MM.1S (cell line): ENCODE measurements around the gene FGR.

Experiments
- DNase-seq: peaks from one replicate; pipeline ENCODE4 v3.0.0-alpha.2; 2015
- H2AFZ ChIP-seq: fragments of 300-600 bp; sonication (generic); 2 replicates; pipeline ENCODE4 v1.6.0; 2016; ENCODE audit warnings: antibody characterized with exemption, low read length
- H3F3A ChIP-seq: fragments of 300-600 bp; sonication (generic); 2 replicates; pipeline ENCODE4 v1.6.1; 2016; ENCODE audit warnings: mild to moderate bottlenecking, antibody characterized with exemption, low read length, moderate library complexity, mixed read lengths; ENCODE audit not compliant: insufficient read depth
- H3K27ac ChIP-seq: fragments of 300-600 bp; sonication (generic); 2 replicates; pipeline ENCODE4 v1.5.1; 2016; ENCODE audit warnings: mild to moderate bottlenecking, low read length
- H3K27me3 ChIP-seq: fragments of 300-600 bp; sonication (generic); replicated peaks from 2 replicates; pipeline ENCODE4 v1.6.0; 2016; ENCODE audit warnings: low read length; ENCODE audit not compliant: insufficient read depth
- H3K36me3 ChIP-seq: fragments of 300-600 bp; sonication (generic); replicated peaks from 2 replicates; pipeline ENCODE4 v1.6.1; 2016; ENCODE audit warnings: mild to moderate bottlenecking, low read length, mixed read lengths; ENCODE audit not compliant: insufficient read depth
- H3K4me1 ChIP-seq: fragments of 300-600 bp; sonication (generic); 2 replicates; pipeline ENCODE4 v1.6.1; 2016; ENCODE audit warnings: low read length, mixed read lengths
- H3K4me2 ChIP-seq: fragments of 300-600 bp; sonication (generic); 2 replicates; pipeline ENCODE4 v1.6.0; 2016; ENCODE audit warnings: low read depth, low read length
- H3K4me3 ChIP-seq: fragments of 300-600 bp; sonication (generic); 2 replicates; pipeline ENCODE4 v1.5.1; 2016; ENCODE audit warnings: low read length, mixed read lengths
- H3K79me2 ChIP-seq: fragments of 300-600 bp; sonication (generic); 2 replicates; pipeline ENCODE4 v1.6.1; 2016; ENCODE audit warnings: mixed run types, low read length, mixed read lengths
- H3K9ac ChIP-seq: fragments of 300-600 bp; sonication (generic); 2 replicates; pipeline ENCODE4 v1.6.1; 2016; ENCODE audit warnings: low read length, mixed read lengths
- H3K9me2 ChIP-seq: fragments of 300-600 bp; sonication (generic); replicated peaks from 2 replicates; pipeline ENCODE4 v1.6.1; 2016; ENCODE audit warnings: mild to moderate bottlenecking, low read length, mixed read lengths; ENCODE audit not compliant: insufficient read depth
- H3K9me3 ChIP-seq: fragments of 300-600 bp; sonication (generic); replicated peaks from 2 replicates; pipeline ENCODE4 v1.6.1; 2016; ENCODE audit warnings: mild to moderate bottlenecking, low read length, mixed read lengths; ENCODE audit not compliant: insufficient read depth
- H4K20me1 ChIP-seq: fragments of 300-600 bp; sonication (generic); 2 replicates; pipeline ENCODE4 v1.6.1; 2016; ENCODE audit warnings: mild to moderate bottlenecking, low read length, moderate library complexity, mixed read lengths; ENCODE audit not compliant: insufficient read depth
- CTCF ChIP-seq: fragments of 300-600 bp; sonication (generic); IDR thresholded peaks from 2 replicates; pipeline ENCODE4 v1.5.1; 2016; ENCODE audit warnings: antibody characterized with exemption, low read length, mixed read lengths
- EZH2 ChIP-seq: fragments of 300-600 bp; sonication (generic); optimal IDR thresholded peaks from 2 replicates; pipeline ENCODE3; 2017; ENCODE audit warnings: low read depth, mild to moderate bottlenecking, antibody characterized with exemption, low read length, mixed read lengths
- EZH2phosphoT487 ChIP-seq: fragments of 300-600 bp; sonication (generic); IDR thresholded peaks from 2 replicates; pipeline ENCODE4 v1.6.1; 2018; ENCODE audit warnings: antibody characterized with exemption, low read length

FGR gene

GRCh38 chr1:27593678-27594563 is 41.1 kb downstream of the FGR start:
- H3K27me3 ChIP-seq = no peaks in the 10 kb centered on the region
- H3K4me3 ChIP-seq = no peak overlapping the region
- no peak for TF ChIP-seq EZH2phosphoT487
- no peak for TF ChIP-seq EZH2
- no peak for TF ChIP-seq CTCF
- no peaks in the 10 kb centered on the region for H4K20me1 ChIP-seq
- no peaks in the 10 kb centered on the region for H3K36me3 ChIP-seq
- no peaks in the 10 kb centered on the region for H3K79me2 ChIP-seq
- H3K9ac ChIP-seq = no peak overlapping the region
- no peaks in the 10 kb centered on the region for H3F3A ChIP-seq
- no peaks in the 10 kb centered on the region for H3K4me1 ChIP-seq
- DNase-seq = no peak
- no peak overlapping the region for H2AFZ ChIP-seq
- no peaks in the 10 kb centered on the region for H3K9me2 ChIP-seq
- H3K4me2 ChIP-seq = no peak overlapping the region
- no peak overlapping the region for H3K27ac ChIP-seq
- no peaks in the 10 kb centered on the region for H3K9me3 ChIP-seq

- Histone ChIP-seq H4K20me1 (no peaks in the 10 kb centered on the region), H3F3A (no peaks in the 10 kb centered on the region), H3K4me2 (no peak overlapping the region), H3K27me3 (no peaks in the 10 kb centered on the region), H3K4me3 (no peak overlapping the region), H3K9me3 (no peaks in the 10 kb centered on the region), H3K9ac (no peak overlapping the region), H3K27ac (no peak overlapping the region), H3K4me1 (no peaks in the 10 kb centered on the region), H3K36me3 (no peaks in the 10 kb centered on the region), H2AFZ (no peak overlapping the region), H3K79me2 (no peaks in the 10 kb centered on the region), H3K9me2 (no peaks in the 10 kb centered on the region)
- TF ChIP-seq EZH2phosphoT487 (no peak), CTCF (no peak), EZH2 (no peak)
- DNase-seq = no peak
Observed at GRCh38 chr1:27592931-27593677, 41.9 kb downstream of the FGR start.

- H3K9me2 ChIP-seq = no peaks in the 10 kb centered on the region
- H3K4me2 ChIP-seq = no peak overlapping the region
- H3K79me2 ChIP-seq = no peaks in the 10 kb centered on the region
- H3K27me3 ChIP-seq = no peaks in the 10 kb centered on the region
- no peaks in the 10 kb centered on the region for H4K20me1 ChIP-seq
- no peak overlapping the region for H3K27ac ChIP-seq
- TF ChIP-seq EZH2 = no peak
- no peak for TF ChIP-seq EZH2phosphoT487
- TF ChIP-seq CTCF = no peak
- no peaks in the 10 kb centered on the region for H3K36me3 ChIP-seq
- no peaks in the 10 kb centered on the region for H3K4me1 ChIP-seq
- no peak for DNase-seq
- H3K9ac ChIP-seq = no peak overlapping the region
- no peak overlapping the region for H2AFZ ChIP-seq
- H3F3A ChIP-seq = no peaks in the 10 kb centered on the region
- H3K9me3 ChIP-seq = no peaks in the 10 kb centered on the region
- H3K4me3 ChIP-seq = no peak overlapping the region
Observed at GRCh38 chr1:27592232-27592930, 42.6 kb downstream of the FGR start.
